ENCODE data around the gene MTCL1. TPM values are rescaled to one million over a fixed set of nuclear protein-coding genes. Genes with fewer than 3 reads are reported as not detected.

MTCL1 gene
- 26.9 and 56.2 TPM in 2 replicates for total RNA-seq (2011; cell fraction: chromatin; rRNA removed; ENCODE audit: low replicate concordance)
- 10.2 and 11.4 TPM in 2 replicates for total RNA-seq (2011; cell fraction: nucleolus; rRNA removed)
- 21.6 and 32.3 TPM in 2 replicates for total RNA-seq (2011; cell fraction: nucleoplasm; rRNA removed)
- total RNA-seq (2014; rRNA removed) (3.7 and 4.6 TPM in 2 replicates), total RNA-seq (2014; rRNA removed; fragmentation: Illumina TruSeq; extraction: Trizol) (6.8 and 7.4 TPM in 2 replicates), total RNA-seq (2015; rRNA removed; fragmentation: Illumina TruSeq; extraction: Trizol) (3.7 and 4.9 TPM in 2 replicates), total RNA-seq (2021) (5.4 and 5.9 TPM in 2 replicates), polyA plus RNA-seq (2011; rRNA removed) (6.5 and 16.6 TPM in 2 replicates), polyA plus RNA-seq (2014; fragmentation: Illumina TruSeq; extraction: Trizol) (4.5 and 5.0 TPM in 2 replicates), polyA plus RNA-seq (2014; fragmentation: Nextera tagmentation; extraction: Ambion mirVana) (under 1 TPM; 0.21 to 0.38 TPM), polyA plus RNA-seq (2014; rRNA removed) (3.0 and 5.5 TPM in 2 replicates), polyA minus RNA-seq (2011; rRNA and poly(A)+ RNA removed) (21.5 and 39.2 TPM in 2 replicates), Bru-seq, nascent RNA (percentile 49 among the genes with signal in this experiment), BruChase-seq, experiment 1, labeled RNA remaining after a 2-hour chase (percentile 54 among the genes with signal in this experiment), BruChase-seq, experiment 2, labeled RNA remaining after a 6-hour chase (percentile 56 among the genes with signal in this experiment)
- 3.4 and 9.5 TPM in 2 replicates for polyA plus RNA-seq (2011; cell fraction: cytosol; rRNA removed)
- 20.4 and 52.0 TPM in 2 replicates for polyA plus RNA-seq (2011; cell fraction: nucleus; rRNA removed)
- polyA plus RNA-seq (2012) = 4.6 and 4.8 TPM in 2 replicates
- polyA minus RNA-seq (2011; cell fraction: cytosol; rRNA and poly(A)+ RNA removed) = 3.7 and 16.8 TPM in 2 replicates
- 14.9 and 54.1 TPM in 2 replicates for polyA minus RNA-seq (2011; cell fraction: nucleus; rRNA and poly(A)+ RNA removed)
- long read RNA-seq, experiment 1, partial matches to known transcripts = 13 of 27 reads
- long read RNA-seq, experiment 1, other reads (novel, unspliced or antisense) = 14 of 27 reads
- long read RNA-seq, experiment 2, partial matches to known transcripts = 3 of 6 reads
- long read RNA-seq, experiment 2, other reads (novel, unspliced or antisense) = 1 of 6 reads
- long read RNA-seq, experiment 3, partial matches to known transcripts = 0 of 1 reads
- long read RNA-seq, experiment 3, other reads (novel, unspliced or antisense) = 1 of 1 reads

DNA sequence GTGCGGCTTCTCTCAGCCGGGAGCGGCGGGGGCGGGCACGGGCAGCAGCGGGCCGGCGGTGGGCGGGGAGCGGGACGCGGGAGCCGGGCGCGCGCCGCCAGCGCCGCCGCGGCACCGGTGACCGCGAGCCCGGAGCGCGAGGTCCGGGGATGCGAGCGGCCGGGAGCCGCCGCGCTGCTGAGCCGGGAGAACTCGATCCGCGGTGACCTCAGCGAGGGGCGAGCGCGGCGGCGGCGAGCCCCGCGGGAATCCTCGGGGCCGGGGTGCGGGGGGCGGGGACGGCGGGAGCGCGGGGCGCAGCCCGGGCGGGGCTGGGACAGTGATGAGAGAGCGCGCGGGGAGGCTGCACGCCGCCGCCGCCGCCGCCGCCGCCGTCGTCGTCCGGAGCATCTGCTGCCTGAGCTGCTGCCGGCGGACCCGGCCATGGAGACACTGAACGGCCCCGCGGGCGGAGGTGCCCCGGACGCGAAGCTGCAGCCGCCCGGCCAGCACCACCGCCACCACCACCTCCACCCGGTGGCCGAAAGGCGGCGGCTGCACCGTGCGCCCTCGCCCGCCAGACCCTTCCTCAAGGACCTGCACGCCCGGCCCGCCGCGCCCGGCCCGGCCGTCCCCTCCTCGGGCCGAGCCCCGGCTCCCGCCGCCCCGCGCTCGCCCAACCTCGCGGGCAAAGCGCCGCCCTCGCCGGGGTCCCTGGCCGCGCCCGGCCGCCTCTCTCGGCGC, at the start of gene MTCL1:
TSS of gene MTCL1 (plus strand) at position 319 of the 723 bp plus-strand sequence. CDS start at position 424, 105 bp downstream.
- H3K4me1 ChIP-seq (replicated peaks in 1 of 2; ENCODE audit: control insufficient read depth in 2 of 2, insufficient read depth in 2 of 2, low read length in 2 of 2) = peaks cover 8 to 44% of the 10 kb centered on the region in 2 experiments
- H3K9me1 ChIP-seq (ENCODE audit: control insufficient read depth, insufficient read depth, low read length) = no peaks in the 10 kb centered on the region
- CTCF ChIA-PET (ENCODE audit: low intra/inter-chr PET ratio) = no interaction called here
- in situ Hi-C loops (cut with MboI) = no loop called here
- H3K9ac ChIP-seq (ENCODE audit: insufficient read depth in 1 of 2, low read depth in 2 of 2, low read length in 2 of 2) = peak within 1 kb of the TSS; percentile 53 to 91
- H3K27ac ChIP-seq (ENCODE audit: extremely low read depth, low read depth, low read length) = peak within 1 kb of the TSS; percentile 34
- 0 out of 3 replicates have a peak, but pooled peaks cover 3% of the 10 kb centered on the region for H3K79me2 ChIP-seq (ENCODE audit: control insufficient read depth, insufficient read depth, low read length)
- POLR2A ChIA-PET = interaction anchor here (0.6 to 1.7 kb wide), 7 partner anchors 10 to 298 kb away, joined by 3 to 7 read pairs (median 4); no protein-coding TSS in a partner anchor
- peak; percentile 53 for ATAC-seq
- peaks cover 0 to 14% of the 10 kb centered on the region in 2 experiments; a peak in 3 of 5 replicates for H3K27me3 ChIP-seq (ENCODE audit: control insufficient read depth in 2 of 2, insufficient read depth in 2 of 2, low read length in 2 of 2)
- 0% methylated on average over 13 of the region's 123 CpGs for WGBS (ENCODE audit: insufficient coverage, low coverage, missing lambda C conversion rate)
- no TSS peak for BruUV-seq (replicated peaks)
- no peak for FAIRE-seq
- intact Hi-C loops (cut with micrococcal nuclease) = no loop called here
- H2AFZ ChIP-seq (ENCODE audit: low read depth, low read length) = peak within 1 kb of the TSS; percentile 95
- no peaks in the 10 kb centered on the region for H3K36me3 ChIP-seq (ENCODE audit: control insufficient read depth, insufficient read depth, low read length)
- H3K9me3 ChIP-seq (replicated peaks; ENCODE audit: control insufficient read depth, insufficient read depth, low read depth, low read length) = no peaks in the 10 kb centered on the region
- peak in 2 of 4 experiments; percentile 57 to 58 for DNase-seq (ENCODE audit: extremely low read depth in 1 of 4, low spot score in 3 of 4)
- H3K4me3 ChIP-seq = peak within 1 kb of the TSS; percentile 52
- no peaks in the 10 kb centered on the region; the same call in 1 of the 2 replicates for H4K20me1 ChIP-seq (replicated peaks; ENCODE audit: control insufficient read depth, insufficient read depth, low read length)
- peak within 1 kb of the TSS; percentile 85 for H3K4me2 ChIP-seq (ENCODE audit: insufficient read depth, low read length)
- TF ChIP-seq, protein P1, sequence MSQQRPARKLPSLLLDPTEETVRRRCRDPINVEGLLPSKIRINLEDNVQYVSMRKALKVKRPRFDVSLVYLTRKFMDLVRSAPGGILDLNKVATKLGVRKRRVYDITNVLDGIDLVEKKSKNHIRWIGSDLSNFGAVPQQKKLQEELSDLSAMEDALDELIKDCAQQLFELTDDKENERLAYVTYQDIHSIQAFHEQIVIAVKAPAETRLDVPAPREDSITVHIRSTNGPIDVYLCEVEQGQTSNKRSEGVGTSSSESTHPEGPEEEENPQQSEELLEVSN (IDR thresholded peaks at IDR 0.05; ENCODE audit: borderline replicate concordance in 1 of 2, extremely low read depth in 1 of 2, insufficient read depth in 1 of 2, insufficient read length in 1 of 2, low read depth in 1 of 2, low read length in 1 of 2, poor library complexity in 1 of 2, severe bottlenecking in 1 of 2) = peak in 1 of 2 experiments; percentile 9
- 0 out of 2 replicates have a peak, but pooled peaks have one; percentile 19 for TF ChIP-seq RB1 (IDR thresholded peaks at IDR 0.05; ENCODE audit: low read depth)
- TF ChIP-seq HMGN3 (IDR thresholded peaks at IDR 0.05; ENCODE audit: borderline replicate concordance, extremely low read depth, insufficient read length, low read depth, low read length) = peak; percentile 22
- TF ChIP-seq ZBTB7A (IDR thresholded peaks at IDR 0.05; ENCODE audit: borderline replicate concordance, control insufficient read depth, low read depth, low read length) = peak; percentile 24; the same call in 1 of the 2 replicates
- TF ChIP-seq, protein P2, sequence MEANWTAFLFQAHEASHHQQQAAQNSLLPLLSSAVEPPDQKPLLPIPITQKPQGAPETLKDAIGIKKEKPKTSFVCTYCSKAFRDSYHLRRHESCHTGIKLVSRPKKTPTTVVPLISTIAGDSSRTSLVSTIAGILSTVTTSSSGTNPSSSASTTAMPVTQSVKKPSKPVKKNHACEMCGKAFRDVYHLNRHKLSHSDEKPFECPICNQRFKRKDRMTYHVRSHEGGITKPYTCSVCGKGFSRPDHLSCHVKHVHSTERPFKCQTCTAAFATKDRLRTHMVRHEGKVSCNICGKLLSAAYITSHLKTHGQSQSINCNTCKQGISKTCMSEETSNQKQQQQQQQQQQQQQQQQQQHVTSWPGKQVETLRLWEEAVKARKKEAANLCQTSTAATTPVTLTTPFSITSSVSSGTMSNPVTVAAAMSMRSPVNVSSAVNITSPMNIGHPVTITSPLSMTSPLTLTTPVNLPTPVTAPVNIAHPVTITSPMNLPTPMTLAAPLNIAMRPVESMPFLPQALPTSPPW (CRISPR knock-in tag; IDR thresholded peaks at IDR 0.05) = peak; percentile 71
- TF ChIP-seq RCOR1 (IDR thresholded peaks at IDR 0.05; ENCODE audit: borderline replicate concordance in 1 of 2, low read depth in 2 of 2, low read length in 2 of 2) = 0 out of 4 replicates have a peak, but pooled peaks of 1 of the 2 experiments have one; percentile 5
- TF ChIP-seq, protein P3, sequence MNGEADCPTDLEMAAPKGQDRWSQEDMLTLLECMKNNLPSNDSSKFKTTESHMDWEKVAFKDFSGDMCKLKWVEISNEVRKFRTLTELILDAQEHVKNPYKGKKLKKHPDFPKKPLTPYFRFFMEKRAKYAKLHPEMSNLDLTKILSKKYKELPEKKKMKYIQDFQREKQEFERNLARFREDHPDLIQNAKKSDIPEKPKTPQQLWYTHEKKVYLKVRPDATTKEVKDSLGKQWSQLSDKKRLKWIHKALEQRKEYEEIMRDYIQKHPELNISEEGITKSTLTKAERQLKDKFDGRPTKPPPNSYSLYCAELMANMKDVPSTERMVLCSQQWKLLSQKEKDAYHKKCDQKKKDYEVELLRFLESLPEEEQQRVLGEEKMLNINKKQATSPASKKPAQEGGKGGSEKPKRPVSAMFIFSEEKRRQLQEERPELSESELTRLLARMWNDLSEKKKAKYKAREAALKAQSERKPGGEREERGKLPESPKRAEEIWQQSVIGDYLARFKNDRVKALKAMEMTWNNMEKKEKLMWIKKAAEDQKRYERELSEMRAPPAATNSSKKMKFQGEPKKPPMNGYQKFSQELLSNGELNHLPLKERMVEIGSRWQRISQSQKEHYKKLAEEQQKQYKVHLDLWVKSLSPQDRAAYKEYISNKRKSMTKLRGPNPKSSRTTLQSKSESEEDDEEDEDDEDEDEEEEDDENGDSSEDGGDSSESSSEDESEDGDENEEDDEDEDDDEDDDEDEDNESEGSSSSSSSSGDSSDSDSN (IDR thresholded peaks at IDR 0.05; ENCODE audit: borderline replicate concordance in 1 of 2, low read depth in 2 of 2, low read length in 2 of 2) = peak; percentile 59 to 67; a peak in 2 of 4 replicates
- TF ChIP-seq ZNF444 (CRISPR knock-in tag; IDR thresholded peaks at IDR 0.05) = no peak
- TF ChIP-seq L3MBTL2 (IDR thresholded peaks at IDR 0.05) = peak; percentile 29; the same call in 1 of the 2 replicates

All from K562 (cell line).